HG03565 (cell line): ENCODE results near the gene UPK1B.
"Not testable (repeated sequence)": the region's sequence is repeated elsewhere in the genome, so short reads cannot be mapped to it uniquely, and the experiment has no call there.

Experiments
- ATAC-seq: cut with Tn5 transposase; IDR thresholded peaks from one replicate; pipeline ENCODE4 v1.9.1; 2021; ENCODE audit warnings: mild to moderate bottlenecking, moderate library complexity; ENCODE audit not compliant: unreplicated experiment

UPK1B gene

DNA sequence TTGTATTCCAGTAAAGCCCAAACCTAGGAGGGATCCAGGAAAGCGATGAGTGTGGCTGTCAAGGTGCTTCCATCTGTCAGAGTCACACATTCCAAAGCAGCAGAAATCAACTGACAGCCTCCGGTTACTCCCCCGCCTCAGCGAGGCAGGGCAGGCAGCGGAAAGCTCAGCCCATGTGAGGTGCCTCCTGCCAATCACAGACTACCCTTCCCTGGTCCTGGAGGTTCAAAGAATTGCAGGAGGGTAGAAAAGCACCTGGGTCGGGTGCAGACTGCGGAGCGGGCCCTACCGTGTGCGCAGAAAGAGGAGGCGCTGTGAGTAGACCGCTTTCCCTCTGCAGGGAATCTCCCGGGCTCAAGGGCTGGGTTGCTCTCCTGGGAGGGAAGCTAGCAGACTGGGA lies at the start of gene UPK1B:
Gene UPK1B, plus strand, starts transcription at position 274 of the 400 bp plus-strand sequence. CDS start 13,144 bp downstream, outside the sequence.
- ATAC-seq, result no peak

DNA sequence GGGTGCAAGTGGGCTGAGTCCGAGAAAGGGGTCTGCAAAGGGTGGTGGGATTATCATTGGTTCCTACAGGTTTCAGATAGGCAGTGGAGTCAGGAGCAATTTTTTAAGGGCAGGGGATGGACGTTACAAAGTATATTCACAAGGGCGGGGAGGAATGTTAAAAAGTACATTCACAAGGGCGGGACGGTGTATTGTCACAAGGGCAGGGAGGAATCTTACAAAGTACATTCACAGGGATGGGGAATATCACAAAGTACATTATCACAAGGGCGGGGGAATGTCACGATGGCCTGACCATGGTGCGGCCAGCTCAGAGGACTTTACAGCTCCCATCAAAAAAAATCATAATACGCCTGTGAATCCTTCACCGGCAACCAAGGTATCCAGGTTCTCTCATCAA lies 48.1 kb upstream of the UPK1B start:
- no peak for ATAC-seq

DNA sequence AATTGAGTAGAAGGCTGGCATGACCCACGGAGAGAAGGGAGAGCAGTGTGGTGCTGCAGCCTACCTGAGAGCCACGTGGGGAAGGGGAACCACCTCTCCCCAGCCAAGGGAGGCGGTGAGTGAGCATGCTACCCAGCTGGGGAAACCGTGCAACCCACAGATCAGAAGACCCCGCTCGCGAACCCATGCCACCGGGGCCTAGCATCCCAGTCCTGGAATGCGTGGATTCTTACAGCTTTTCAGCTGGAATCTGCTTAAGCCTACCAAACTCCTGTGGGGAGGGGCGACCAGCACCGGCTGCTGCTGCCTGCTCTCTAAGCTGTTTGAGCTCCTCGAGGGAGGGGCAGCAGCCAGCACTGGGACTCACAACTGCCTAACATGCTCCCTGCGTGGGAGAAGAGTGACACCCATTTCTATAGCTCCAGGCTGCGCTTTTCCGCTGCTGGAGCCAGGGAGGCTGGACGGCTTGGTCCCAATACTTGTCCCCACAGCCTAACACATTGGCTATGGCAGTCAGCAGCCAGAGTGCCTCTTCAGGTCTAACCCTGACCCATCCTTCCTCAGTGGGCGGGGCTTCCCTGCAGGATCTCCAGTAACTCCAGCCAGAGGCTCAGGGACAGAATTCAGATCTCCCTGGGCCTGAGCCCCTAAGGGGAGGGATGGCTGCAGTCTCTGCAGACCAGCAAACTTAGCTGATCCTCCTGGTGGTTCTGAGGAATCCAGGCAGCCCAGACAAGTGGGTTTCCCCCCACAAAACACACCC lies 47.5 kb upstream of the UPK1B start:
- no peak for ATAC-seq

DNA sequence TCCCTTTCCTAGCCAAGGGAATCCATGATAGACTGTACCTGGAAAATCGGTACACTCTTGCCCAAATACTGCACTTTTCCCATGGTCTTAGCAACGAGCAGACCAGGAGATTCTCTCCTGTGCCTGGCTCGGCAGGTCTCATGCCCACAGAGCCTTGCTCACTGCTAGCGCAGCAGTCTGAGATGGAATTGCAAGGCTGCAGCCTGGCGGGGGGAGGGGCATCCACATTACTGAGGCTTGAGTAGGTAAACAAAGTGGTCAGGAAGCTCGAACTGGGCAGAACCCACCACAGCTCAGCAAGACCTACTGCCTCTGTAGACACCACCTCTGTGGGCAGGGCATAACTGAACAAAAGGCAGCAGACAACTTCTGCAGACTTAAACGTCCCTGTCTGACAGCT lies 43.1 kb upstream of the UPK1B start:
- ATAC-seq, result not testable (repeated sequence)

DNA sequence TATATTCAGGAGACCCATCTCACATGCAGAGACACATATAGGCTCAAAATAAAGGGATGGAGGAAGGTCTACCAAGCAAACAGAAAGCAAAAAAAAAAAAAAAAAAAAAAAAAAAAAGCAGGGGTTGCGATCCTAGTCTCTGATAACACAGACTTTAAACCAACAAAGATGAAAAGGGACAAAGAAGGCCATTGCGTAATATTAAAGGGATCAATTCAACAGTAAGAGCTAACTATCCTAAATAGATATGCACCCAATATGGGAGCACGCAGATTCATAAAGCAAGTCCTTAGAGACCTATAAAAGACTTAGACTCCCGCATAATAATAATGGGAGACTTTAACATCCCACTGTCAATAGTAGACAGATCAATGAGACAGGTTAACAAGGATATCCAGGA lies 41.1 kb upstream of the UPK1B start:
- ATAC-seq, result not testable (repeated sequence)

DNA sequence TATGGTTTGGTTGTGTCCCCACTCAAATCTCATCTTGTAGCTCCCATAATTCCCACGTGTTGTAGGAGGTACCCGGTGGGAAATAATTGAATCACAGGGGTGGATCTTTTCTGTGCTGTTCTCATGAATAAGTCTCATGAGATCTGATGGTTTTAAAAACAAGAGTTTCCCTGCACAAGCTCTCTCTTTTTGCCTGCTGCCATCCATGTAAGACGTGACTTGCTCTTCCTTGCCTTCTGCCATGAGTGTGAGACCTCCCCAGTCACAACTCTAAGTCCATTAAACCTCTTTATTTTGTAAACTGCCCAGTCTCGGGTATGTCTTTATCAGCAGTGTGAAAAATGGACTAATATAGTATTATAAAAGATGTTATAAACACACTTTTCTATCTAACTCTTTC lies 34.0 kb upstream of the UPK1B start:
- ATAC-seq, result not testable (repeated sequence)

DNA sequence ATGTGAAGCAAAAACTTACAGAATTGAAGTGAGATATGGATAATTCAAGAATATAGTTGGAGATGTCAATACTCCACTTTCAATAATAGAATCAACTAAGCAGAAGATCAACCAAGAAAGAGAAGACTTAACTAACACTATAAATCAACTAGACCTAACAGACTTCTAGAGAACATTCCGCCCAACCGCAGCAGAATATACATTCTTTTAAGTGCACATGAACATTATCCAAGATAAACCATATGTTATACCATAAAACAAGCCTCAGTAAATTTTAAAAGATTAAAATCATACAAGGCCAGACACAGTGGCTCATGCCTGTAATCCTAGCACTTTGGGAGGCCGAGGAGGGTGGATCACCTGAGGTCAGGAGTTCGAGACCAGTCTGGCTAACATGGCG lies 32.9 kb upstream of the UPK1B start:
- no peak for ATAC-seq

DNA sequence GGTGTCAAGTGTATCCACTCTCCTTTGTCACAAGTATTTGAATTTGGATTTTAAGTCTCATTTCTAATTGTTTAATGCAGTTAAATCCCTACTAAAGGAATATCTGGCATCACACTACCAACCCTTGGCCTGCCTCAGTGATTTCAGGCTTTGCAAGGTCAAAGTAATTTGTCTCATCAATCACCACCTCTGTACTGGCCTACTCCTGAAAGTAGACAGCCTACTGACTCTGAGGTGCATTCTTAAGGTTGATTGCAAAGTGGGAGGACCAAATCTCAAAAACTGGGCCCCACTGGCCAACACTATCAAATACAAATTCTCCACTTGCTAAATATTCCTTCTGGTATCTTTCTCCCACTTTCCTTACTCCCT lies 28.3 kb upstream of the UPK1B start:
- ATAC-seq, result peak; percentile 15

DNA sequence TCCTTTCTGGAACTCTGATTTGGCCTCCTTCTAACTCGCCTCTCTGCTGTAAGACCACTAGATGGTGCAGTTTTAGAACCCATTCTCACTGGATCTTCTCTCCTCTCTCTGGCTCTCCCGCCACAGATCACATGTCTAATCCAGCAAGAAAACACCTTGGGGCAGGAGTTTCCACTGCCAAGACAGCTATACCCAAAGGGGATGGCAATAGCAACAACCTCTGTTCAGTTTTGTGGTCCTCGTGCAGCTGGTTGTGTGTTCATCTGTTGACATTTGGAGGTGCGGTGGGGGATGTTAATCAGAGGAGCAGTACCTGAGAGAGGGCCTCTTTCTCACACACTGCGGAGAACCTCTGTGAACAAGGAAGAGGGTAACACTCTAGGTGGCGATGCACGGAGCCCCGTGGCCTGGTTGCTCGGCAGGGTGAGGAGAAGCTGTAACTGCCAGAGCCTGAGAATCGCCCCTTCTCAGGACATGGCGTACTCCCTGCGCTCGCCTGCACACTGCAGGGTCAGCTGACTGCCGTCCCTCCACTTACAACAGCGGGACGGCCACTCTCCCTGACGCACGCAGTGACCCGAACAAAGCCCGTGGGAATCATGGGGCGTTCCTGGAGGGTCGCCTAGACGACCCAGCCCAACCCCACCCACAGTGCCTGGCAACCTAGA lies 27.8 kb upstream of the UPK1B start, which contains the start of gene TEX55:
Gene TEX55, plus strand, starts transcription at position 666 of the 668 bp plus-strand sequence. CDS start 25 bp downstream, outside the sequence.
- ATAC-seq, result peak; percentile 74

DNA sequence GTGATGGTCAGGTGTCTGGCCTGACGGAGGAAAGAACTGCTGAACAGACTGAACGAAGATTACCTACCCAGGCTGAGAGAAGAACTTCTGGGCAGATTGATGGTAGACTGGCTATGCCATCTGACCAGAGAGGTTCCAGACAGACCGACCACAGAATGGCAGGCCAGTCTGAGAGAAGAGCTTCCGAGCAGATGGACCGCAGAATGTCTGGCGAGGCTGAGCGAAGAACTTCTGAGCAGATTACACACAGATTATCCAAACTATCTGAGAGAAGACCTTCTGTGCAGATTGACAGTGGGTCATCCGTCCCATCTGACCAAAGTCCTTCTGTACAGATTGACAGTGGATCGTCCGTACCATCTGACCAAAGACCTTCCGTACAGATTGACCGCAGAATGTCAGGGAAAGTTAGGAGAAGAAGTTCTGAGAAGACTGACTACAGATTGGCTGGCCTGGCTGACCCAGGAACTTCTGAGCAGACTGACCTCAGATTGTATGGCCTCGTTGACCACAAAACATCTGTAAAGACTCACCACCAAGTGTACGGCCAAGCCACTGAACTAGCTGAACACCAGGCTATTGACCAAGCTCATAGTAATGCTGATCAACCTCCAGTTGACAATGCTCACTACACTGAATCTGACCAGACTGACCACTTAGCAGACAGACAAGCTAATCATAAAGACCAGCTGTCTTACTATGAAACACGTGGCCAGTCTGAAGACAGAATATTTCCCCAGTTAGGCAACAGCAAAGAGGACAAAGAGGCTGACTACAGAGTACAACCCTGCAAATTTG lies 26.6 kb upstream of the UPK1B start:
- no peak for ATAC-seq

DNA sequence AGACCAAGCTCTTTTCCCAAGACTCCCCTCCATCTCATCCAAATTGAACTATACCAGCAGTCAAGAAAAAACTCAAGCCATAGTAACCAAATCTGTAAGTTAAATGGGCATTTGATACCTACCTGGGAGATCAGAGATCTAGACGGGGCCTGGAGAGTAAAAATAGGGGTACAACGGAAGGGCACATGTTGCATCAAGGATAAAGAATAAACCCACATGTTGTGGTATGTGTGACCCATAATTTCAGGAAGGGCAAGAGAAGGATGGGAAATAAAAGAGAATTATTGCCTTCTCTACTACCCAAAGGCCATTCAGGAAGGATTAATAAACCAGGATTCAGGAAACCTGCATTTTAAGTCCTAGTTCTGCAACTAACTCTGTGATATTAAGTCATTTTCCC lies 25.9 kb upstream of the UPK1B start:
- no peak for ATAC-seq

DNA sequence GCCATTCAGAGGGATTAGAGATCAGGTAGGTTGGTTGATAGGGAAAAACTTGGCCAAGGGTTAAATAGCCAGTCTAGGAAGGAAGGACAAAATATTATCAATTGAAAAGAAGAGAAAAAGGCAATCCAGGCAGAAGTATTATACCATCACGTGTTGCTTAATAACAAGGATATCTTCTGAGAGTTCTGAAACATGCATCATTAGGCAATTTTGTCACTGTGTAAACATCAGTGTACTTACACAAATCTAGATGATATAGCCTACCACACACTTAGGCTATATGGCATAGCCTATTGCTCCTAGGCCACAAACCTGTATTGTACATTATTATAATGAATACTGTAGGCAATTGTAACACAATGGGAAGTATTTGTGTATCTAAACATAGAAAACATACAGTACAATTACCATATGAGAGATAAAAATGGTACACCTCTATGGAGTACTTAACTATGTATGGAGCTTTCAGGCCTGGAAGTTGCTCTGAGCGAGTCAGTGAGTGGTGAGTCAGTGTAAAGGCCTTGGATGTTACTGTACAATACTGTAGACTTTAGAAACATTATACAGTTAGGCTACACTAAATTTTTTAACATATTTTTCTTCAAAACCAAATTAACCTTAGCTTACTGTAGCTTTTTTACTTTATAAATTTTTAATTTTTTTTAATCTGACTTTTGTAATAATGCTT lies 24.8 kb upstream of the UPK1B start:
- ATAC-seq, result no peak

DNA sequence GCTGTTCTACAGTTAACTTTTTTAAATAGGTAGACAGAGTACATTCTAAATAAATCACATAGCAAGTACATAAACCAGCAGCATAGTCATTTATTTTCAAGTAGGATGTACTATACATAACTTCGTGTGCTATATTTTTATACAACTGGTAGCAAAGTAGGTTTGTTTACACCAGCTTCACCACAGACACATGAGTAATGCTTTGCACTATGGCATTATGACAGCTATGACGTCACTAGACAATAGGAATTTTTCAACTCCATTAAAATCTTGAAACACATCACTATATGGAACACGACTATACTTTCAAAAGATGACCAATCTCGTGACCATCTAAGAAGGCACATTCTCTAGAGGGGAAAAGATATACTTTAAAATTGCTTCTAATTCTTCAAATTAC lies 23.9 kb upstream of the UPK1B start:
- ATAC-seq, result no peak

DNA sequence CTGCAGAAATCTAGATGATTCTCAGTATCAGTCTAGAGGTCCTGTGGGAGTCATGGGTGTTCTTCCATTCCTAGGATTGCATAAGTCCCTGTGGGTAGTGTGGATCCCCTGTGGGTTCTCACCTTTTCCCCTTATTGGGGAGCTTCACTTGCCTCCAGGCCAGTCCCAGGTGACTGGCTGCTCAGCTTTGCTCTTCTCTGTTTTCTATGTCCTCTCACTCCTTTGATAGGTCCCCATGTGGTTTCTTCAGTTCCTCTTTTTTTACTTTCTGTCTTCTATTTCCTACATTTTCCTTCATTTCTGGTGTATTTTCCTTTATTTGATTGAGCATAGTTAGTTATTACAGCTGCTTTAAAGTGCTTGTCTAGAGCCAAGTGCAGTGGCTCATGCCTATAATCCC lies 16.5 kb upstream of the UPK1B start:
- ATAC-seq, result no peak

DNA sequence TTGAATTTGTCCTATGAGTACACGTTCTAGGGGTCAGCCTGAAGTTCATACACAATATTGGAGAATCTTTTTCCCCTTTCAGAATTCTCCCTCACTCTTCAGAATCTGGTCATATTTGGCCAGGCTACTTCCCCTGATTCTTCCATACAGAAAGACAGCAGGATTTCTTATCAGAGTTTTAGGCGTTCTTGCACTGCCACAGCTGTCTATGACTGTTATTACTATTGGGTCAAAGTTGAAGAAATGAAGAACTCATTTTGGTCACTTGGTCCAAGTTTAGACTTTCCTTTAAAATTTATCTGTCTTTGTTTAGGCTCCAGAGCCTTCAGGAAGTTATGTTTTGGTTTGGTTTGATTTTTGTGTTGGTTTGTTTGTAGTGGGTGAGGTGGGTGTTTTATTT lies 15.4 kb upstream of the UPK1B start:
- no peak for ATAC-seq

DNA sequence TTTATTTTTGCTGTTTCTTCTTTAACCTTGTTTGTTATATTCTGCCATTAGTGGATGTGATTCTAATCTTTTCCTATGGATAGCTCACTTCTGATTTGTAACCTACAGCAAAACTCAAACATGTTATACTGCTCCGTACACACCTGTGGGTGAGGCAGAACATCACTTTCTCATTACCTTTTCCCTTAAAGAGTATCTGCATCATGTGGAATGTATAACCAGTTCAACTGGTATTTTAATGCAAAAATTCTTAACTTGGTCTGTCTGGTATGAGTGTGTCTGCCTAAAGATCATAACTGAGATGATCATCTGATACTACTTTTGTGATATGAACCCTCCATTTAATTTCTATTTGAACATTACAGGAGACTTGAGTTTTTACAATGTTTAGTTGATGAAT lies 13.0 kb upstream of the UPK1B start:
- ATAC-seq, result no peak

DNA sequence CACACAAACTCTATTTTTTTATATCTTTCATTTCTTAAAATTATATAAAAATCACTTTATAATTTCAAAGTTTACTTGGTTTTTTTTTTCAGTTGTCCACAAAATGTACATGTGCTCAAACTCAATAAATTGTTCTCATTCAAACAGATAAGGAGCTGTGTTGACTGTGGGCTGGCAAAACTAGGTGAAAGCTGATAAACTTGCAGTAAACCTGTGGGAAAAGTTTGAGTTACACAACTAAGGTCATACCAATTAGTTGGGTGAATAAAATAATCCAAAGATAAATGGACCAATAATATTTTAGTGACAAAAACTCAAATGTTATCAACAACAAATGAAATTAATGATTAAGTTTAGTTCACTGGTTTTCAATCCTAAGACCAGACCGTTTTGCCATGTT lies 12.6 kb upstream of the UPK1B start:
- no peak for ATAC-seq

DNA sequence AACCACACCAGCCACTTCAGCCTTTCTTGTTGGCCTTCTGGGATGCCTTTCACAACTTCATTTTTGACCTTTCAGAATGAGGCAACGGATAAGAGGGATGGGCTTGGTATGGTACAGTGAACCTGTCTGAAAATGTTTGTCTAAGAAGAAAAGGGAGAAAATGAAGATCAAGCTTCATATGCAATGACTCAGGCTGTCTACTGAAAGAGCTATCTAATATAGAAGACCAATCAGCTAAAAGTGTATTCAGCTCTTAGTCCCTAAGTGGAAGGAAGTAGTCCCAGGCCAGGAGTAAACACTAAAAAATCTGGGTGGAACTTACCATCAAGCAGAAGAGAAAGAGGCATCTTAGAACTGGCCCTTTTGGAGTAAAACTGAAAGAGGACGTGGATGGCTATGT lies 12.2 kb upstream of the UPK1B start:
- ATAC-seq, result no peak

DNA sequence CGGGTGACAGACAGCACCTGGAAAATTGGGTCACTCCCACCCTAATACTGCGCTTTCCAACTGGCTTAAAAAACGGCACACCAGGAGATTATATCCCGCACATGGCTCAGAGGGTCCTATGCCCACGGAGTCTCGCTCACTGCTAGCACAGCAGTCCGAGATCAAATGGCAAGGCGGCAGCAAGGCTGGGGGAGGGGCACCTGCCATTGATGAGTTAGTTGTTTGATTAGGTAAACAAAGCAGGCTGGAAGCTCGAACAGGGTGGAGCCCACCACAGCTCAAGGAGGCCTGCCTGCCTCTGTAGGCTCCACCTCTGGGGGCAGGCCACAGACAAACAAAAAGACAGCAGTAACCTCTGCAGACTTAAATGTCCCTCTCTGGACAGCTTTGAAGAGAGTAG lies 8.7 kb upstream of the UPK1B start:
- not testable (repeated sequence) for ATAC-seq

DNA sequence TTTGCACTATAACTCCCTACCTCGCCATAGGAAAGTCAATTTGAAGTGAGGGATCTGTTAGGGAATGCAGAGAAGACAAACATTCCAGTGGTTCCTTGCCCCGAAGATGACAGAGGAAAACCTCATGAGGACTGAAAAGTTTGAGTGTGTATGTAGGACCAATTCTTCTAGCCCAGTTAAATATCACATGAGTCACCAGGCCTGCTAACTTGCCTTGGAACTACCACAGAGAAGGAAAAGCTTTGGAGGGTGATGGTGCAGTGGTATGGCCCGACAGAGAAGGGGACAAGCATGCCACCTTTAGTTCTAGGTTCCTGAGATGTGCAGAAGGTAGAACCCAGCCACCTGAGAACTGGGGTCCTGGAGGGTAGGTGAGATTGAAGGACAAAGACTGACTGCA lies 2.6 kb upstream of the UPK1B start:
- no peak for ATAC-seq
